GM12878 (cell line): Measurements from ENCODE around the gene RPS8. TPM values are rescaled to one million over a fixed set of nuclear protein-coding genes. Genes with fewer than 3 reads are reported as not detected.

ENCODE experiments used
- ASH2L ChIP-seq: fragments of 300-600, 200-600 bp; sonication (generic); IDR thresholded peaks from 2 replicates; pipeline ENCODE4 v1.6.1; 2017; ENCODE audit warnings: low read depth, mild to moderate bottlenecking, borderline replicate concordance
- ATF3 ChIP-seq: IDR thresholded peaks from 2 replicates; pipeline ENCODE4 v1.6.1; 2011; ENCODE audit warnings: low read depth, mild to moderate bottlenecking, low read length, moderate library complexity, borderline replicate concordance; ENCODE audit errors: extremely low read depth
- BMI1 ChIP-seq: fragments of 450-650 bp; IDR thresholded peaks from 2 replicates; pipeline ENCODE4 v1.6.1; 2016; ENCODE audit warnings: mild to moderate bottlenecking, moderate library complexity, borderline replicate concordance
- CEBPZ ChIP-seq: fragments of 150-350 bp; IDR thresholded peaks from 2 replicates; pipeline ENCODE4 v1.6.1; 2016; ENCODE audit warnings: low read depth, low read length
- CHD1 ChIP-seq: IDR thresholded peaks from 2 replicates; pipeline ENCODE4 v1.6.1; 2012; ENCODE audit warnings: low read depth, low read length, improper control_type of control experiment
- CREB1 ChIP-seq: IDR thresholded peaks from 2 replicates; pipeline ENCODE4 v1.6.1; 2012; ENCODE audit warnings: low read depth, mild to moderate bottlenecking, inconsistent platforms
- EGR1 ChIP-seq, 2 experiments: IDR thresholded peaks; 1 replicate in 1 of 2; 2 replicates in 1 of 2; pipeline ENCODE4 v1.6.1; 2011 to 2012; ENCODE audit warnings: low read depth in 2 of 2, low read length in 2 of 2, borderline replicate concordance in 1 of 2, mild to moderate bottlenecking in 1 of 2, moderate library complexity in 1 of 2
- ELK1 ChIP-seq: IDR thresholded peaks from 2 replicates; pipeline ENCODE4 v1.6.1; 2012; ENCODE audit warnings: low read depth, low read length, improper control_type of control experiment
- FOXM1 ChIP-seq: IDR thresholded peaks from 2 replicates; pipeline ENCODE4 v1.6.1; 2012; ENCODE audit warnings: low read depth, mild to moderate bottlenecking, inconsistent platforms, low read length, moderate library complexity
- KAT2A ChIP-seq: conservative IDR thresholded peaks from 2 replicates; pipeline ENCODE4 v1.6.1; 2011; ENCODE audit warnings: low read depth, low read length; ENCODE audit not compliant: control insufficient read depth
- LARP7 ChIP-seq: fragments of 450-650 bp; IDR thresholded peaks from 2 replicates; pipeline ENCODE4 v1.6.1; 2017; ENCODE audit warnings: mild to moderate bottlenecking
- NFYA ChIP-seq: IDR thresholded peaks from 2 replicates; pipeline ENCODE4 v1.6.1; 2011; ENCODE audit warnings: low read depth, mild to moderate bottlenecking, low read length, improper control_type of control experiment, borderline replicate concordance
- NR2C1 ChIP-seq: fragments of 450-650 bp; IDR thresholded peaks from 2 replicates; pipeline ENCODE4 v1.6.1; 2017; ENCODE audit warnings: antibody characterized with exemption, mild to moderate bottlenecking, moderate library complexity
- RELA ChIP-seq: fragments of 450-650 bp; IDR thresholded peaks from 2 replicates; pipeline ENCODE4 v1.8.0; 2014; ENCODE audit warnings: borderline replicate concordance; ENCODE audit not compliant: partially characterized antibody
- RUNX3 ChIP-seq: IDR thresholded peaks from 2 replicates; pipeline ENCODE4 v1.6.1; 2012; ENCODE audit warnings: low read length, inconsistent platforms
- SIN3A ChIP-seq: IDR thresholded peaks from 2 replicates; pipeline ENCODE4 v1.6.1; 2012; ENCODE audit warnings: low read depth, low read length, improper control_type of control experiment
- SP1 ChIP-seq: IDR thresholded peaks from one replicate; pipeline ENCODE4 v1.6.1; 2011; ENCODE audit warnings: low read depth, low read length
- TCF7 ChIP-seq: IDR thresholded peaks from 2 replicates; pipeline ENCODE4 v1.6.1; 2014; ENCODE audit warnings: antibody characterized with exemption, borderline replicate concordance
- ZBED1 ChIP-seq: IDR thresholded peaks from 2 replicates; pipeline ENCODE4 v1.6.1; 2016; ENCODE audit warnings: borderline replicate concordance
- ZNF274 ChIP-seq: IDR thresholded peaks from one replicate; pipeline ENCODE4 v1.8.0; 2011; ENCODE audit not compliant: insufficient read length, insufficient read depth
- polyA plus RNA-seq, 11 experiments: library from polyadenylated mRNA; depleted of rRNA in 4 of 11; unstranded in 6 of 11; stranded (reverse) in 5 of 11; fragments of >200 nt; fragmentation: Nextera tagmentation in 4 of 11; fragmentation: Illumina TruSeq in 1 of 11; extraction: Ambion mirVana in 4 of 11; extraction: Trizol in 1 of 11; gene quantifications; 1 replicate in 1 of 11; 2 replicates in 10 of 11; pipeline versions ENCODE4 v1.2.1 to v1.2.3, GENCODE V29; 2011 to 2016; ENCODE audit warnings: inconsistent platforms in 2 of 11, missing spikeins in 2 of 11, low read depth in 1 of 11
- total RNA-seq, 4 experiments: library from RNA; depleted of rRNA in 3 of 4; stranded (reverse); fragments of >200 nt in 3 of 4; fragmentation: Illumina TruSeq in 1 of 4; extraction: Trizol in 1 of 4; gene quantifications; 2 replicates each; pipeline versions ENCODE4 v1.2.1 to v1.2.3, GENCODE V29; 2013 to 2021
- TF ChIP-seq, protein P1 (sequence below): fragments of 450-650 bp; conservative IDR thresholded peaks from 2 replicates; pipeline ENCODE4 v1.6.1; 2017; ENCODE audit warnings: mild to moderate bottlenecking, moderate library complexity

The RPS8 gene
- total and polyA plus RNA-seq, 10 of the 15 experiments (the other 5 are each of a cell fraction or from before 2014, with no cell fraction given) = 1,296 to 3,461 (median 2,877) TPM

DNA sequence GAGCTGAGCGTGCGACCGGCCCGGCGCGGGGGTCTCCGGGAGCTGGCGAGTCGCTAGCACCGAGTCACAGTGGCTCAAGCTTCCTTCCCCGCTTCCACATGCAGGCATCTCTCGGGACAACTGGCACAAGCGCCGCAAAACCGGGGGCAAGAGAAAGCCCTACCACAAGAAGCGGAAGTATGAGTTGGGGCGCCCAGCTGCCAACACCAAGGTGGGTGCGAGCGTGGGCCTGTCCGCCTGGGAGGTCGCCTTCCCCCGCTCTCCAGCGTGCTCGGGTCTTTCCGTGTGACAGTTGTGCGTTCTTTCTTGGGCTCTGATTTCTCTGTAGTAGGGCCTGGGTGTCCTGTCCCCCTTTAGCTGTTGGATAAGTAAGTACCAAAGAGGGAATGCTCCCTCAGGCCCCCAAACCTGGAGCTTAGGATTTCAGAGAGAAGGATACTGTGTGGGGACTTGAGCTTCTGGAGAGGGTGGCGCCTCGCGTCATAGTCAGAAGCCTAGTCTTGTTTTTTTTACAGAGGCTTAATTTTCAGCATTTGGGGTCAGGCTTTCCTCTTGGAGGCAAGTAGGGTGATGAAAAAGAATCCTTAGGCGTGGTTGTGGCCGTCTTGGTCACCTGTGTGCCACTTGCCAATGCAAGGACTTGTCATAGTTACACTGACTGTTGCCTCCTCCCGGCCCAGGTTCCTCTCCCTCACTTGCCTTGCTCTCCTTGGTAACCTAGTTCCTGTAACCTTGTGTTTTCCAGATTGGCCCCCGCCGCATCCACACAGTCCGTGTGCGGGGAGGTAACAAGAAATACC is 790 bp downstream of the RPS8 start (continued):
- no peak for TF ChIP-seq ATF3
- TF ChIP-seq, protein P1, sequence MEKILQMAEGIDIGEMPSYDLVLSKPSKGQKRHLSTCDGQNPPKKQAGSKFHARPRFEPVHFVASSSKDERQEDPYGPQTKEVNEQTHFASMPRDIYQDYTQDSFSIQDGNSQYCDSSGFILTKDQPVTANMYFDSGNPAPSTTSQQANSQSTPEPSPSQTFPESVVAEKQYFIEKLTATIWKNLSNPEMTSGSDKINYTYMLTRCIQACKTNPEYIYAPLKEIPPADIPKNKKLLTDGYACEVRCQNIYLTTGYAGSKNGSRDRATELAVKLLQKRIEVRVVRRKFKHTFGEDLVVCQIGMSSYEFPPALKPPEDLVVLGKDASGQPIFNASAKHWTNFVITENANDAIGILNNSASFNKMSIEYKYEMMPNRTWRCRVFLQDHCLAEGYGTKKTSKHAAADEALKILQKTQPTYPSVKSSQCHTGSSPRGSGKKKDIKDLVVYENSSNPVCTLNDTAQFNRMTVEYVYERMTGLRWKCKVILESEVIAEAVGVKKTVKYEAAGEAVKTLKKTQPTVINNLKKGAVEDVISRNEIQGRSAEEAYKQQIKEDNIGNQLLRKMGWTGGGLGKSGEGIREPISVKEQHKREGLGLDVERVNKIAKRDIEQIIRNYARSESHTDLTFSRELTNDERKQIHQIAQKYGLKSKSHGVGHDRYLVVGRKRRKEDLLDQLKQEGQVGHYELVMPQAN = 0 out of 2 replicates have a peak, but pooled peaks have one; percentile 75
- TF ChIP-seq FOXM1 = no peak
- TF ChIP-seq RUNX3 = no peak
- no peak for TF ChIP-seq ASH2L
- no peak for TF ChIP-seq NFYA
- TF ChIP-seq CEBPZ = no peak
- TF ChIP-seq TCF7 = no peak
- TF ChIP-seq ZNF274 = no peak
- no peak for TF ChIP-seq ELK1
- no peak for TF ChIP-seq BMI1
- TF ChIP-seq KAT2A = no peak
- 0 out of 2 replicates have a peak, but pooled peaks have one; percentile 22 for TF ChIP-seq CREB1
- TF ChIP-seq SIN3A = 0 out of 2 replicates have a peak, but pooled peaks have one; percentile 22
- TF ChIP-seq SP1 = no peak
- no peak for TF ChIP-seq ZBED1
- TF ChIP-seq NR2C1 = no peak
- TF ChIP-seq CHD1 = no peak
- TF ChIP-seq EGR1 (IDR thresholded peaks at IDR 0.05; ENCODE audit: borderline replicate concordance in 1 of 2, low read depth in 2 of 2, low read length in 2 of 2) = 0 out of 3 replicates have a peak, but pooled peaks of 1 of the 2 experiments have one; percentile 13
- TF ChIP-seq RELA = no peak
- 0 out of 2 replicates have a peak, but pooled peaks have one; percentile 63 for TF ChIP-seq LARP7
